Skeletal muscle tissue (tissue), 4 donors: ENCODE measurements around the gene GAA. TPM values are rescaled to one million over a fixed set of nuclear protein-coding genes. Genes with fewer than 3 reads are reported as not detected.
A peak's percentile ranks its signal among the peaks of the same experiment; 100 is the strongest.

Experiments
- H3K27ac ChIP-seq: one replicate; pipeline ENCODE4 v1.7.0; 2013; ENCODE audit warnings: mild to moderate bottlenecking, low read depth, low read length, inconsistent platforms
- H3K27me3 ChIP-seq, 3 donors: one replicate each; pipeline ENCODE4 v1.7.0; 2013; ENCODE audit warnings: low read length in 3 of 3; ENCODE audit not compliant: control insufficient read depth in 3 of 3, insufficient read depth in 3 of 3
- H3K36me3 ChIP-seq, 3 donors: one replicate each; pipeline ENCODE4 v1.7.0; 2013; ENCODE audit warnings: low read length in 3 of 3; ENCODE audit not compliant: control insufficient read depth in 3 of 3, insufficient read depth in 3 of 3
- H3K4me1 ChIP-seq, 3 donors: one replicate each; pipeline ENCODE4 v1.7.0; 2013; ENCODE audit warnings: low read length in 3 of 3, mild to moderate bottlenecking in 3 of 3; ENCODE audit not compliant: control insufficient read depth in 3 of 3, insufficient read depth in 3 of 3
- H3K4me3 ChIP-seq, 3 donors: one replicate each; pipeline ENCODE4 v1.7.0; 2013; ENCODE audit warnings: low read length in 3 of 3
- H3K9ac ChIP-seq, 3 donors: one replicate each; pipeline ENCODE4 v1.7.0; 2013; ENCODE audit warnings: low read length in 3 of 3, mild to moderate bottlenecking in 3 of 3, moderate library complexity in 2 of 3, low read depth in 1 of 3
- H3K9me3 ChIP-seq, 3 donors: one replicate each; pipeline ENCODE4 v1.7.0; 2013; ENCODE audit warnings: low read length in 3 of 3; ENCODE audit not compliant: control insufficient read depth in 3 of 3
- total RNA-seq: library from RNA; depleted of rRNA; stranded (reverse); fragments of >200 nt; gene quantifications from one replicate; pipeline ENCODE4 v1.2.3, GENCODE V29; 2014
- donor health status: Osteomylitis.

Gene GAA
- 14.1 TPM for total RNA-seq

GRCh38 chr17:80101011-80101945 is at the start of gene GAA:
Gene GAA (plus strand): TSS chr17:80101581. CDS start chr17:80104587, 3,006 bp downstream.
- Histone ChIP-seq H3K36me3 (peaks cover 0 to 6% (median 0%) of the 10 kb centered on the region in 3 donors), H3K9ac (peak within 1 kb of the TSS; percentile 80 to 96 (median 84)), H3K27me3 (no peaks in the 10 kb centered on the region), H3K27ac (peak within 1 kb of the TSS; percentile 88), H3K4me1 (peaks cover 11 to 14% (median 13%) of the 10 kb centered on the region in 3 donors), H3K9me3 (no peaks in the 10 kb centered on the region), H3K4me3 (peak within 1 kb of the TSS; percentile 81 to 98 (median 96))

- Histone ChIP-seq H3K27ac (no peak overlapping the region), H3K27me3 (no peaks in the 10 kb centered on the region), H3K9ac (no peak overlapping the region), H3K4me3 (no peak overlapping the region), H3K36me3 (no peaks in the 10 kb centered on the region), H3K9me3 (no peaks in the 10 kb centered on the region), H3K4me1 (no peaks in the 10 kb centered on the region)
These were observed 49.7 kb upstream of the GAA start for GRCh38 chr17:80051681-80052080.

GRCh38 chr17:80053102-80053501 is 48.3 kb upstream of the GAA start:
- Histone ChIP-seq H3K36me3 (no peaks in the 10 kb centered on the region), H3K4me3 (no peak overlapping the region), H3K27ac (no peak overlapping the region), H3K27me3 (no peaks in the 10 kb centered on the region), H3K9ac (no peak overlapping the region), H3K9me3 (no peaks in the 10 kb centered on the region), H3K4me1 (no peaks in the 10 kb centered on the region)

- no peak overlapping the region for H3K27ac ChIP-seq
- no peaks in the 10 kb centered on the region for H3K9me3 ChIP-seq
- no peaks in the 10 kb centered on the region for H3K4me1 ChIP-seq
- H3K9ac ChIP-seq, result no peak overlapping the region
- peaks cover 0 to 5% (median 0%) of the 10 kb centered on the region in 3 donors for H3K36me3 ChIP-seq
- H3K4me3 ChIP-seq, result no peak overlapping the region
- H3K27me3 ChIP-seq, result no peaks in the 10 kb centered on the region
These were observed 45.8 kb upstream of the GAA start for GRCh38 chr17:80055597-80055996.

GRCh38 chr17:80058311-80058955 is 42.9 kb upstream of the GAA start:
- Histone ChIP-seq H3K27ac (no peak overlapping the region), H3K4me1 (peaks cover 0 to 2% (median 0%) of the 10 kb centered on the region in 3 donors), H3K9ac (no peak overlapping the region), H3K27me3 (no peaks in the 10 kb centered on the region), H3K4me3 (no peak overlapping the region), H3K36me3 (peaks cover 0 to 5% (median 0%) of the 10 kb centered on the region in 3 donors), H3K9me3 (no peaks in the 10 kb centered on the region)

- no peak overlapping the region for H3K9ac ChIP-seq
- H3K9me3 ChIP-seq, result no peaks in the 10 kb centered on the region
- H3K4me1 ChIP-seq, result peaks cover 0 to 15% (median 9%) of the 10 kb centered on the region in 3 donors
- H3K27me3 ChIP-seq, result no peaks in the 10 kb centered on the region
- no peak overlapping the region for H3K4me3 ChIP-seq
- H3K27ac ChIP-seq, result no peak overlapping the region
- H3K36me3 ChIP-seq, result peaks cover 0 to 5% (median 0%) of the 10 kb centered on the region in 3 donors
These were observed 40.7 kb upstream of the GAA start for GRCh38 chr17:80060644-80061043.

GRCh38 chr17:80061421-80061820 is 40.0 kb upstream of the GAA start:
- Histone ChIP-seq H3K4me1 (peaks cover 0 to 15% (median 9%) of the 10 kb centered on the region in 3 donors), H3K9ac (no peak overlapping the region), H3K27me3 (no peaks in the 10 kb centered on the region), H3K4me3 (no peak overlapping the region), H3K27ac (no peak overlapping the region), H3K9me3 (no peaks in the 10 kb centered on the region), H3K36me3 (peaks cover 0 to 5% (median 0%) of the 10 kb centered on the region in 3 donors)

- Histone ChIP-seq H3K27ac (peak overlapping the region; percentile 20), H3K27me3 (no peaks in the 10 kb centered on the region), H3K9me3 (no peaks in the 10 kb centered on the region), H3K9ac (no peak overlapping the region), H3K36me3 (peaks cover 0 to under 1% (median 0%) of the 10 kb centered on the region in 3 donors), H3K4me3 (peak overlapping the region in 1 of 3 donors; percentile 35), H3K4me1 (peaks cover 6 to 23% (median 16%) of the 10 kb centered on the region in 3 donors)
These were observed 37.4 kb upstream of the GAA start for GRCh38 chr17:80063830-80064585.

GRCh38 chr17:80064696-80065095 is 36.7 kb upstream of the GAA start:
- no peaks in the 10 kb centered on the region for H3K36me3 ChIP-seq
- H3K27me3 ChIP-seq, result no peaks in the 10 kb centered on the region
- peak overlapping the region; percentile 20 for H3K27ac ChIP-seq
- H3K9ac ChIP-seq, result no peak overlapping the region
- no peak overlapping the region for H3K4me3 ChIP-seq
- H3K4me1 ChIP-seq, result peaks cover 9 to 26% (median 19%) of the 10 kb centered on the region in 3 donors
- H3K9me3 ChIP-seq, result no peaks in the 10 kb centered on the region
